Omental fat pad (tissue), 4 donors: ENCODE data around the gene CCDC146. TPM values are rescaled to one million over a fixed set of nuclear protein-coding genes. Genes with fewer than 3 reads are reported as not detected.
A peak's percentile ranks its signal among the peaks of the same experiment; 100 is the strongest.

ENCODE experiments used
- ATAC-seq: fragments of 150-250 bp; one replicate; pipeline ENCODE4 v1.9.1; 2016; ENCODE audit warnings: mild to moderate bottlenecking, moderate library complexity; ENCODE audit not compliant: low FRiP score
- DNase-seq: peaks from one replicate; pipeline ENCODE4 v3.0.0-alpha.2; 2019; ENCODE audit warnings: low spot score
- CTCF ChIP-seq, 3 donors: fragments of 450-650 bp; IDR thresholded peaks; one replicate each; pipeline ENCODE4 v1.5.1; 2016 to 2017; ENCODE audit warnings: antibody characterized with exemption in 3 of 3, mild to moderate bottlenecking in 3 of 3, moderate library complexity in 2 of 3
- total RNA-seq, 4 donors: library from RNA; depleted of rRNA; stranded (reverse); fragments of >200 nt; gene quantifications; one replicate each; pipeline ENCODE4 v1.1.0, GENCODE V29; 2016

The CCDC146 gene
- total RNA-seq, 4 donors from 2014 or later, result 6.5 to 12.5 (median 7.0) TPM

- TF ChIP-seq CTCF (IDR thresholded peaks at IDR 0.05), result no peak
- DNase-seq, result no peak
- ATAC-seq, result peak; percentile 19
Measured at GRCh38 chr7:77244222-77244934, 122.0 kb downstream of the CCDC146 start.

DNA sequence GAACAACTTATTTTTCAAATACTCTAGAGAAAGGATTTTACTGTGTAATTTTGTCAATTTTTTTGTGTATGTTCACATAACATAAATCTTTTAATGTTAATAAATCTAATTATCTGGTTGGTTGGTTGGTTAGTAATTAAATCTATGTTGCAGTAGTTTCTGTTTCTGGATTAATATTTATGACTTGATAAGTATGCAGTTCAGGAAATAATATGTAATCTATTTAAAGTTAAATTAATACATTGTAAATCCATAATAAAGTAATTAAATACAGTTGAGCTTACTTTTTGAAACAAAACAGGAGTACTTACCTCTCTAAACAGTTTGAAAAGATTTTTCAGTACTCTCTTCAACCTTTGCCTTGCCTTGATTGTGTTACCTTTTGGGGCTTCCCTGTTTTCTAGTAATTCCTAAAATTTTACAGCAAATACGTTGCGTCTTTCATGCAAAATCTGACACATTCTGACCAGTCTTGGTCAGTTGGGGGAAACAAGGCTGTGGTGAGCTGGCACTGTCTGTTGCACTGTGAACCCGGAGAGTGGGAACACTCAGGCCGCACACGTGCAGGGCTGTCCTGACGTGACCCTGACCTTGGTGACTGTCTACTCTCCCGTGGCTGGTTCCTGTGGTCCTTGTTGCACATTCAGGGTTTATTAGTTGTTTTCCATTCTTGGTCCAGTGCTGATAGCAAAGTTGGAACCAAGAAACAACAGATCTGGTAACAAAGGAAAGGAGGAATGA, 122.8 kb downstream of the CCDC146 start:
- no peak for DNase-seq
- no peak for ATAC-seq
- no peak for TF ChIP-seq CTCF (IDR thresholded peaks at IDR 0.05)

DNA sequence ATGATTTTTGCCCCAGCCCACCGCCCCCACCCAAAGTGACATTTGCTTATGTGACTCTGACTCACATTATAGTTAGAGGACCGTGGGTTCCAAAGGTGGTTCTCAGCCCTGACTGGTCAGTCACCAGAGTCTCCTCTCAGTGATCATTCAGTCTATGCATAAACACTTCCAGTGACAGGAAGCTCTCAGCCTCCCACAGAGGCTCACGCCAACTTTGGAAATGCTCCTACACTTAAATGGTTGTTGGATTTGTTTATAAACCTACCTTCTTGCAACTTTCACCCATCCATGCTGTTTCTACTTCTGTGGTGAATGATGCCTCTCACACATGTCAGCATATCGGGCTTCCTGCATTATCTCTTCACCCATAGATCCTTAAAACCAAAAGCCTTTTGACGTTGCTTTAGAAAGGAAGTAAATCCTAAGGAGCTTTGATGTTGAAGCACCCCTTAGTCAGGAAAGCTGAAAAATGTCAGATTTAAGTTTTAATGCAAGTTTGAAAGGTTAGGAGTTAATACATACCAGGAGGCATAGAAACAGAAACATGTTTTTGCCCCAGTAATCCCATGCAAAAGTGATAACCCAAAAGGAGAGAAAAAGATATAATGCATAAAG, 123.7 kb downstream of the CCDC146 start:
- DNase-seq, result no peak
- TF ChIP-seq CTCF (IDR thresholded peaks at IDR 0.05), result no peak
- ATAC-seq, result no peak

DNA sequence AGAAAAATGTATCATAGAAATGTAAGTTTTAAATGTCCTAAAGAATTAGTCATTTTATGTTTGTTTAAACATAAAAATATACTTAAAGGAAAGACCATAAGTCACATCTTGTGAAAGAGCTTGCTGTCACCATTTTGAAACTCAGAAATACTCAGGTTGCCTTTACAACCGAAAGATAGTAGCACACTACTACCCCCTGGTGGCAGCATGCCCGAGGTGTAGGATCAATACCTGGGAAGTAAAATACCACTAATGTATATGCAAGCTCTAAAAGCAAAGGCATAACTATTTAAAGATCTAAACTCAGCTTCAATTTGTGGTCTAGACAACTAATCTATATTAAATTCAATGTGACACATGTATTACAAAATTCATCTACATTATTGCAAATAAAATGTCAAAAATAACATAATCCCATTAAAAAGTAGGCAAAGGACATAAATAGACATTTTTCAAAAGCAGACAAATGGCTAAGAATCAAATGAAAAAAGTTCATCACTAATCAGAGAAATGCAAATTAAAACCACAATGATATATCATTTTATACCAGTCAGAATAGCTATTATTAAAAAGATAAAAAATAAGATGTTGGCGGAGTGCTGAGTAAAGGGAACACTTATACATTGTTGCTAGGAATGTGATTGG, 124.9 kb downstream of the CCDC146 start:
- TF ChIP-seq CTCF (IDR thresholded peaks at IDR 0.05), result peak in 1 of 3 donors; percentile 37
- DNase-seq (peak; percentile 78), ATAC-seq (no peak)

GRCh38 chr7:77248154-77248553, 125.7 kb downstream of the CCDC146 start:
- ATAC-seq, result no peak
- no peak for TF ChIP-seq CTCF (IDR thresholded peaks at IDR 0.05)
- no peak for DNase-seq

GRCh38 chr7:77252506-77252905, 130.1 kb downstream of the CCDC146 start:
- no peak for TF ChIP-seq CTCF (IDR thresholded peaks at IDR 0.05)
- DNase-seq (no peak), ATAC-seq (no peak)
